ENCODE data around the gene PARVB. TPM values are rescaled to one million over a fixed set of nuclear protein-coding genes. Genes with fewer than 3 reads are reported as not detected.
"Not testable (repeated sequence)": the region's sequence is repeated elsewhere in the genome, so short reads cannot be mapped to it uniquely, and the experiment has no call there.

PARVB gene
- total RNA-seq, 1 donor: 19.0 TPM

DNA sequence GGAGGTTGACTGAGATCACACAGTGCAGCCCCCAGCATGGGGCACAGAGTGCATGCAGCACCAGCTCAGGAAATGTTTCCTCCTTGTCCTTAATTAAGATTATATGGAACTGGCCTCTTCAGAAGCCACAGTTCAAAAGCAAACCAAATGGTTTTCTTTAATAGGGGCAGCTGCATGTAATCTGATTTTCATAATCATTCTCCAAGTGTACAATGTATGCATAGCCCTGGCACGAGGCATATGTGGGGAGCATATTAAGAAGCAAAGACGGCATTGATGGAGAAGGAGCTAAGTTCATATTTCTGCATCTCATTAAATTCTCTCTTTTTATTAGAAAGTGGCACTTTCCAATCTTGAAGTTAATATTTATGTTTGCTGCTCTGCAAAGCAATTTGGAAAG is 9.9 kb upstream of the PARVB start:
- no peak overlapping the region for H3K4me3 ChIP-seq (ENCODE audit: low read depth, low read length)
- TF ChIP-seq, protein P1, sequence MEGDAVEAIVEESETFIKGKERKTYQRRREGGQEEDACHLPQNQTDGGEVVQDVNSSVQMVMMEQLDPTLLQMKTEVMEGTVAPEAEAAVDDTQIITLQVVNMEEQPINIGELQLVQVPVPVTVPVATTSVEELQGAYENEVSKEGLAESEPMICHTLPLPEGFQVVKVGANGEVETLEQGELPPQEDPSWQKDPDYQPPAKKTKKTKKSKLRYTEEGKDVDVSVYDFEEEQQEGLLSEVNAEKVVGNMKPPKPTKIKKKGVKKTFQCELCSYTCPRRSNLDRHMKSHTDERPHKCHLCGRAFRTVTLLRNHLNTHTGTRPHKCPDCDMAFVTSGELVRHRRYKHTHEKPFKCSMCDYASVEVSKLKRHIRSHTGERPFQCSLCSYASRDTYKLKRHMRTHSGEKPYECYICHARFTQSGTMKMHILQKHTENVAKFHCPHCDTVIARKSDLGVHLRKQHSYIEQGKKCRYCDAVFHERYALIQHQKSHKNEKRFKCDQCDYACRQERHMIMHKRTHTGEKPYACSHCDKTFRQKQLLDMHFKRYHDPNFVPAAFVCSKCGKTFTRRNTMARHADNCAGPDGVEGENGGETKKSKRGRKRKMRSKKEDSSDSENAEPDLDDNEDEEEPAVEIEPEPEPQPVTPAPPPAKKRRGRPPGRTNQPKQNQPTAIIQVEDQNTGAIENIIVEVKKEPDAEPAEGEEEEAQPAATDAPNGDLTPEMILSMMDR (IDR thresholded peaks at IDR 0.05; ENCODE audit: insufficient read depth, low read depth, low read length): no peak
- DNase-seq (ENCODE audit: low read depth): no peak

DNA sequence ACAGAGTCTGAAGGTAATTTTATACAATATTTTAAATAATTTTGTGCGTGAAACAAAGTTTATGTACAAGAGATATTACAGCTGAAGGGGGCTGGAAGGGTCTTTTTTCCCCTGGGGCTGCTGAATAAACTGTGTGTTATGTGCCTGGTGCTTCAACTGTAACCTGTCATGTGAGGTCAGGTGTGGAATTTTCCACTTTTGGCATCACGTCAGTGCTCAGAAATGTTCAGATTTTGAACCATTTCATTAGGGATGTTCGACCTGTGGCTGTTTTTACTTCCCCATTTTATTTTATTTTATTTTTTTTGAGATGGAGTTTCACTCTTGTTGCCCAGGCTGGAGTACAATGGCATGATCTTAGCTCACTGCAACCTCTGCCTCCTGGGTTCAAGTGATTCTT is 7.5 kb upstream of the PARVB start:
- H3K4me3 ChIP-seq (ENCODE audit: low read depth, low read length); DNase-seq (ENCODE audit: low read depth): not testable (repeated sequence)

DNA sequence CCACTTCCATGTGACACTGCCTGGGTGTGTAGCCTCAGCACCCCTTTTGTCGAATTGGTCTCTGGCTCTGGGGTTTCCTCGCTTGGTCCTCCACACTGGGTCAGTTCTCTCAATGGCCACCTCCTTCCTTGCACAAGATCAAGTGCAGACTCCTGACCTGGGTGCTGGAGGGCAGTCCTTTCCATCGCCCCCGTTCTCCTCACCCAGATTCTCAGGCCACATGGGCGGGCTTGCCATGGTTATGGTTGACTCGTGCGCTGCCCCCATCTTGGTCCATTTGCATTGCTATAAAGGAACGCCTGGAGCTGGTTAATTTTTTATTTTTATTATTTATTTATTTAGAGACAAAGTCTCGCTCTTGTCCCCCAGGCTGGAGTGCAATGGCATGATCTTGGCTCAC is 5.5 kb upstream of the PARVB start:
- DNase-seq (ENCODE audit: low read depth): no peak
- no peak overlapping the region for H3K4me3 ChIP-seq (ENCODE audit: low read depth, low read length)
- TF ChIP-seq, protein P1 (IDR thresholded peaks at IDR 0.05; ENCODE audit: insufficient read depth, low read depth, low read length): no peak

DNA sequence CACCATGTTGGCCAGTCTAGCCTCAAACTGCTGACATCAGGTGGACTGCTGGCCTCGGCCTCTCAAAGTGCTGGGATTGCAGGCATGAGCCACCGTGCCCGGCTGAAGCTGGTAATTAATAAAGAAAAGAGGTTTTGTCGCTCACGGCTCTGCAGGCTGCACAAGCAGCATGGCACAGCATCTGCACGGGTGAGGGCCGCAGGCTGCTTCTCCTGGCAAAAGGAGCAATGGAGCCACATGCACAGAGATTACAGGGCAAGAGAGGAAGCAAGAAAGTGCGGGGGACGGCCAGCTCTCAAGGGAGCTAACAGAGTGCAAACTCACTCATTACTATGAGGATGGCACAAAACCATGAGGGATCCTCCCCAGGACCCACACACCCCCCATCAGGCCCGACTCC is 4.7 kb upstream of the PARVB start:
- TF ChIP-seq, protein P1 (IDR thresholded peaks at IDR 0.05; ENCODE audit: insufficient read depth, low read depth, low read length): no peak
- DNase-seq (ENCODE audit: low read depth): no peak
- H3K4me3 ChIP-seq (ENCODE audit: low read depth, low read length): no peak overlapping the region

DNA sequence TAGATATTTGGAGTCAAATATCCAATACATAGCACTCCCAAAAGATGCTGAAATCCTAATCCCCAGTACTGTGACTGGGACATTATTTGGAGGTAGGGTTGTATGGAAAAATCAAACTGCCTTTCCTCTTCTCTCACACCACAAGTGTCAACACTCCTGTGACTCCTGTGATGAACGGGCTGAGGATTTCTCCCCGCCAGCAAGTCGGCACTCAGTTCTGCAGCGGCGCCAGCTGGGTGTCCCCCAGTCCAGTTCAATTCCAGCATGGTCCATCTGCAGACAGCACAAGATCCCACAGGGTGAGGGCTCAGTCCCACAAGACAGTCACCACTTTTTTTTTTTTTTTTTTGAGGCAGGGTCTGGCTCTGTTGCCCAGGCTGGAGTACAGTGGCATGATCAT is 4.3 kb upstream of the PARVB start:
- DNase-seq (ENCODE audit: low read depth): no peak
- TF ChIP-seq, protein P1 (IDR thresholded peaks at IDR 0.05; ENCODE audit: insufficient read depth, low read depth, low read length): no peak

DNA sequence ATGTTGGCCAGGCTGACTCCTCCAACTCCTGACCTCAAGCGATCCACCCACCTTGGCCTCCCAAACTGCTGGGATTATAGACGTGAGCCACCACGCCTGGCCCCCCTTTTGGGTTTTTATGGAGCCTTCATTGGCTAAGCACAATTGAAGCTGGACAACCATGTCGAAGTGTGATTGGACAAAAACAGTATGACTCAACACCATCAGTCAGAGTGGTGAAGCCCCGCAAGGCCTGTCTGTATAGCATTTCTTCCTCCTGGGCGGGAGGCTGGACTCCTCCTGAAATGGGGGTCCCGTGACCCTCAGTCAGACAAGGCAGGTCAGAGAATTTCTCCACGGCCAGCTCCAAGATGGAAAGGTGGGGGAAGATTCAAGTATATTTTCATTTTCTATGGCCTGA is 3.1 kb upstream of the PARVB start:
- TF ChIP-seq, protein P1 (IDR thresholded peaks at IDR 0.05; ENCODE audit: insufficient read depth, low read depth, low read length): no peak
- H3K4me3 ChIP-seq (ENCODE audit: low read depth, low read length): no peak overlapping the region
- no peak for DNase-seq (ENCODE audit: low read depth)

More for the DNA sequence above, 4.3 kb upstream of the PARVB start:
- H3K4me3 ChIP-seq (ENCODE audit: low read depth, low read length): no peak overlapping the region

DNA sequence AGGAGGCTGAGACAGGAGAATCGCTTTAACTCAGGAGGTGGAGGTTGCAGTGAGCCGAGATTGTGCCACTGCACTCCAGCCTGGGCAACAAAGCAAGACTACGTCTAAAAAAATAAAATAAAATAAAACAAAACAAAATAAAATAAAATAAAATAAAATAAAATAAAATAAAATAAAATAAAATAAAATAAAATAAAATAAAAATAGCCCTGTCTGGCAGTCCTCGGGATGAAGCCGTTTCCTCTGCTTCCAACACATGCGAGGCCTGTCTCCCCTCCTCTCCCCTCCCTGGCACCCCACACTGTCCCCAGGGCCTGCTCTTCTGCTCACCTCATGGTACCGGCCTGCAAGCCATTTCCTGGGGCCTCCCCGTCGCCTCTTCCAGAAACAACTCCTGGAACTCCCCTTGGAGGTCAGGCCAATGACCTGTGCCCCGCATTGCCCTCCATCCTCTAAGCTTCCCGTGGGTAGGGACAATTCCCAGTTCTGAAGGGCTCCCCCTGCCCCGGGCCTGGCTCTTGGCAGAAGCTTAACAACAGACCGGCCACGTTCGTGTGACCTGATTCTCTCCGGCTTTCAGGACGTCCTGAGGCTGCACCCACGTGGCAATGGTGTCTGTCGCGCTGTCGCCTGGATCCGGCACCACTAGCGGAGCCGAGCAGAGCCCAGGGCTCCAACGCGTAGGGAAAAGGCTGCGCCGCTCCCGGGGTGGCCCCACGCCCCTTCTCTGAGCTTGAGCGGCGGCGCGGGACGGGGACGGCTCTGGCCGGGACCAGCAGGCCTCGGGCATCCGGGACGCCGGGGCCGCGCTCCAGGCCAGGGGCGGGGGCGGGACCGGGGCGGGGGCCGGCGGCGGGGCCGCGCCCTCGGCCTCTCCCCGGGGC is 456 bp upstream of the PARVB start:
- peak; percentile 43 for DNase-seq (ENCODE audit: low read depth)
- H3K4me3 ChIP-seq (ENCODE audit: low read depth, low read length): peak overlapping the region; percentile 64
- TF ChIP-seq, protein P1 (IDR thresholded peaks at IDR 0.05; ENCODE audit: insufficient read depth, low read depth, low read length): no peak
